GM13976 (cell line): ENCODE measurements around the gene DPP6.

Experiments
- DNase-seq: peaks from one replicate; pipeline ENCODE4 v3.0.0; 2012; ENCODE audit warnings: low spot score
- CTCF ChIP-seq: IDR thresholded peaks from 2 replicates; pipeline ENCODE4 v1.5.1; 2012; ENCODE audit warnings: borderline replicate concordance, mild to moderate bottlenecking; ENCODE audit not compliant: insufficient read depth; ENCODE audit errors: extremely low read depth, missing control alignments, control extremely low read depth
- in situ Hi-C: fragments of 300-500 bp; cut with MboI; formaldehyde crosslinking; loops from one replicate; pipeline ENCODE4 v1.12.0; 2022; ENCODE audit warnings: low sequenced_read_pairs, mixed read lengths, inconsistent platforms; ENCODE audit not compliant: unreplicated experiment

DPP6 gene

GRCh38 chr7:154530136-154530535 lies 477.9 kb downstream of the DPP6 start:
- TF ChIP-seq CTCF, result no peak
- DNase-seq, result no peak
- in situ Hi-C loops, result no loop called here

- no peak for TF ChIP-seq CTCF
- in situ Hi-C loops, result no loop called here
- DNase-seq, result no peak
Measured at GRCh38 chr7:154532771-154533170, 480.6 kb downstream of the DPP6 start.

GRCh38 chr7:154540596-154540995 lies 488.4 kb downstream of the DPP6 start:
- in situ Hi-C loops, result no loop called here
- no peak for DNase-seq
- TF ChIP-seq CTCF, result no peak

- DNase-seq, result no peak
- in situ Hi-C loops, result no loop called here
- no peak for TF ChIP-seq CTCF
Measured at GRCh38 chr7:154541606-154542005, 489.4 kb downstream of the DPP6 start.

- in situ Hi-C loops, result no loop called here
- DNase-seq, result no peak
- TF ChIP-seq CTCF, result no peak
Measured at GRCh38 chr7:154546946-154547587, 494.9 kb downstream of the DPP6 start.

GRCh38 chr7:154553711-154554265 lies 501.6 kb downstream of the DPP6 start:
- in situ Hi-C loops, result no loop called here
- DNase-seq, result no peak
- no peak for TF ChIP-seq CTCF

- no peak for TF ChIP-seq CTCF
- in situ Hi-C loops, result no loop called here
- no peak for DNase-seq
Measured at GRCh38 chr7:154559454-154559853, 507.3 kb downstream of the DPP6 start.
